Activated CD8-positive, alpha-beta T cell treated with anti-CD3 and anti-CD28 coated beads for 36 hours (primary cell): ENCODE data around the gene NUDT9. TPM values are rescaled to one million over a fixed set of nuclear protein-coding genes. Genes with fewer than 3 reads are reported as not detected.
"Not testable (repeated sequence)": the region's sequence is repeated elsewhere in the genome, so short reads cannot be mapped to it uniquely, and the experiment has no call there.

Experiments
- ATAC-seq: fragments of 200-7000 bp; cut with Tn5 transposase; one replicate; pipeline ENCODE4 v1.10.0; 2021; ENCODE audit warnings: mild to moderate bottlenecking, moderate library complexity
- CTCF ChIA-PET: fragments of 350-600 bp; sonication (Branson Sonifier 250); formaldehyde crosslinking; loops from one replicate; lab custom pipeline; 2021; ENCODE audit warnings: antibody characterized with exemption; lab: Charles Lee
- POLR2A ChIA-PET: fragments of 350-600 bp; sonication (Branson Sonifier 250); formaldehyde crosslinking; loops from one replicate; lab custom pipeline; 2021; ENCODE audit warnings: antibody characterized with exemption; lab: Charles Lee
- DNase-seq: peaks from one replicate; pipeline ENCODE4 v3.0.0-alpha.2; 2020
- H3K27ac Mint-ChIP-seq: one replicate; pipeline ENCODE4 v1.8.0; 2021; ENCODE audit warnings: mild to moderate bottlenecking, mixed read lengths
- H3K27me3 Mint-ChIP-seq: one replicate; pipeline ENCODE4 v1.8.0; 2021; ENCODE audit warnings: mixed read lengths
- H3K36me3 Mint-ChIP-seq: one replicate; pipeline ENCODE4 v1.8.0; 2021; ENCODE audit warnings: low read depth, mixed read lengths
- H3K4me1 Mint-ChIP-seq: one replicate; pipeline ENCODE4 v1.8.0; 2021; ENCODE audit warnings: low read depth, mixed read lengths
- H3K4me3 Mint-ChIP-seq: one replicate; pipeline ENCODE4 v1.8.0; 2021; ENCODE audit warnings: mild to moderate bottlenecking, moderate library complexity, mixed read lengths
- H3K9me3 Mint-ChIP-seq: one replicate; pipeline ENCODE4 v1.8.0; 2021; ENCODE audit warnings: mixed read lengths
- CTCF ChIP-seq: fragments of 200-600 bp; IDR thresholded peaks from one replicate; pipeline ENCODE4 v1.8.0; 2022; ENCODE audit warnings: antibody characterized with exemption, mild to moderate bottlenecking
- intact Hi-C: fragments of 100-400 bp; cut with micrococcal nuclease; formaldehyde crosslinking; loops from one replicate; pipeline ENCODE4 v1.10.0; 2022
- total RNA-seq, 2 experiments: library from RNA; stranded (reverse); gene quantifications; one replicate each; pipeline ENCODE4 v1.2.3, GENCODE V29; 2021

The NUDT9 gene
- total RNA-seq, 2 experiments from 2014 or later: 11.9 to 12.3 TPM

GRCh38 chr4:87476934-87477333 is 54.6 kb downstream of the NUDT9 start:
- H3K4me1 Mint-ChIP-seq: no peaks in the 10 kb centered on the region
- ChIA-PET POLR2A (no interaction called here), CTCF (interaction anchor here (0.9 to 1.3 kb wide), 2 partner anchors 20 to 101 kb away, joined by 3 read pairs; no protein-coding TSS in a partner anchor)
- ATAC-seq: no peak
- no peak overlapping the region for H3K27ac Mint-ChIP-seq
- no peaks in the 10 kb centered on the region for H3K9me3 Mint-ChIP-seq
- H3K27me3 Mint-ChIP-seq: no peaks in the 10 kb centered on the region
- DNase-seq: no peak
- intact Hi-C loops: no loop called here
- no peaks in the 10 kb centered on the region for H3K36me3 Mint-ChIP-seq
- TF ChIP-seq CTCF: no peak
- no peak overlapping the region for H3K4me3 Mint-ChIP-seq

- Mint-ChIP-seq H3K9me3 (no peaks in the 10 kb centered on the region), H3K36me3 (peaks cover 2% of the 10 kb centered on the region), H3K27me3 (no peaks in the 10 kb centered on the region), H3K27ac (no peak overlapping the region), H3K4me3 (no peak overlapping the region), H3K4me1 (no peaks in the 10 kb centered on the region)
- ChIA-PET CTCF (interaction anchor here (0.9 kb wide), 1 partner anchor 14 kb away, joined by 3 read pairs; no protein-coding TSS in a partner anchor), POLR2A (interaction anchor here (1.3 kb wide), 1 partner anchor 11 kb away, joined by 5 read pairs; no protein-coding TSS in a partner anchor)
- DNase-seq (no peak), ATAC-seq (no peak)
- no peak for TF ChIP-seq CTCF
- intact Hi-C loops: no loop called here
Measured at GRCh38 chr4:87478732-87479250, 56.4 kb downstream of the NUDT9 start.

- ChIA-PET CTCF (interaction anchor here (2.2 to 4.2 kb wide), 2 partner anchors 14 to 105 kb away, joined by 7 to 20 read pairs; no protein-coding TSS in a partner anchor), POLR2A (no interaction called here)
- no peak for TF ChIP-seq CTCF
- ATAC-seq: no peak
- no peaks in the 10 kb centered on the region for H3K4me1 Mint-ChIP-seq
- H3K4me3 Mint-ChIP-seq: no peak overlapping the region
- DNase-seq: no peak
- intact Hi-C loops: no loop called here
- no peaks in the 10 kb centered on the region for H3K27me3 Mint-ChIP-seq
- no peak overlapping the region for H3K27ac Mint-ChIP-seq
- peaks cover 2% of the 10 kb centered on the region for H3K36me3 Mint-ChIP-seq
- H3K9me3 Mint-ChIP-seq: peaks cover 1% of the 10 kb centered on the region
Measured at GRCh38 chr4:87481377-87481776, 59.0 kb downstream of the NUDT9 start.

- POLR2A ChIA-PET: interaction anchor here (0.8 kb wide), 1 partner anchor 186 kb away, joined by 3 read pairs; no protein-coding TSS in a partner anchor
- H3K36me3 Mint-ChIP-seq, H3K4me1 Mint-ChIP-seq, intact Hi-C loops, H3K9me3 Mint-ChIP-seq, DNase-seq, H3K27me3 Mint-ChIP-seq, ATAC-seq, H3K4me3 Mint-ChIP-seq, H3K27ac Mint-ChIP-seq: not testable (repeated sequence)
- CTCF ChIA-PET: interaction anchor here (2.2 to 4.2 kb wide), 2 partner anchors 16 to 107 kb away, joined by 7 to 20 read pairs; no protein-coding TSS in a partner anchor
Measured at GRCh38 chr4:87483247-87483646, 60.9 kb downstream of the NUDT9 start.

- H3K27ac Mint-ChIP-seq, H3K4me3 Mint-ChIP-seq, H3K36me3 Mint-ChIP-seq, ATAC-seq, POLR2A ChIA-PET, H3K27me3 Mint-ChIP-seq, H3K4me1 Mint-ChIP-seq, H3K9me3 Mint-ChIP-seq, intact Hi-C loops, CTCF ChIA-PET, DNase-seq: not testable (repeated sequence)
Measured at GRCh38 chr4:87488666-87489065, 66.3 kb downstream of the NUDT9 start.

- CTCF ChIA-PET: no interaction called here
- POLR2A ChIA-PET: no interaction called here
- TF ChIP-seq CTCF: no peak
- Mint-ChIP-seq H3K4me1 (no peaks in the 10 kb centered on the region), H3K4me3 (no peak overlapping the region), H3K27me3 (no peaks in the 10 kb centered on the region), H3K9me3 (peaks cover 1% of the 10 kb centered on the region), H3K27ac (no peak overlapping the region), H3K36me3 (peaks cover 2% of the 10 kb centered on the region)
- no peak for DNase-seq
- intact Hi-C loops: no loop called here
- ATAC-seq: no peak
Measured at GRCh38 chr4:87489678-87490077, 67.3 kb downstream of the NUDT9 start.
